SIG-M5 treated with dmso at 0.1 percent for 504 hours (cell line): ENCODE measurements around the gene KMT2C.
"Not testable (repeated sequence)": the region's sequence is repeated elsewhere in the genome, so short reads cannot be mapped to it uniquely, and the experiment has no call there.

ENCODE experiments used
- DNase-seq: peaks from one replicate; lab custom pipeline; 2025; ENCODE audit not compliant: unreplicated experiment; lab: John Stamatoyannopoulos, UW

KMT2C gene

GRCh38 chr7:152363798-152364197, 72.0 kb downstream of the KMT2C start:
- DNase-seq, result no peak

DNA sequence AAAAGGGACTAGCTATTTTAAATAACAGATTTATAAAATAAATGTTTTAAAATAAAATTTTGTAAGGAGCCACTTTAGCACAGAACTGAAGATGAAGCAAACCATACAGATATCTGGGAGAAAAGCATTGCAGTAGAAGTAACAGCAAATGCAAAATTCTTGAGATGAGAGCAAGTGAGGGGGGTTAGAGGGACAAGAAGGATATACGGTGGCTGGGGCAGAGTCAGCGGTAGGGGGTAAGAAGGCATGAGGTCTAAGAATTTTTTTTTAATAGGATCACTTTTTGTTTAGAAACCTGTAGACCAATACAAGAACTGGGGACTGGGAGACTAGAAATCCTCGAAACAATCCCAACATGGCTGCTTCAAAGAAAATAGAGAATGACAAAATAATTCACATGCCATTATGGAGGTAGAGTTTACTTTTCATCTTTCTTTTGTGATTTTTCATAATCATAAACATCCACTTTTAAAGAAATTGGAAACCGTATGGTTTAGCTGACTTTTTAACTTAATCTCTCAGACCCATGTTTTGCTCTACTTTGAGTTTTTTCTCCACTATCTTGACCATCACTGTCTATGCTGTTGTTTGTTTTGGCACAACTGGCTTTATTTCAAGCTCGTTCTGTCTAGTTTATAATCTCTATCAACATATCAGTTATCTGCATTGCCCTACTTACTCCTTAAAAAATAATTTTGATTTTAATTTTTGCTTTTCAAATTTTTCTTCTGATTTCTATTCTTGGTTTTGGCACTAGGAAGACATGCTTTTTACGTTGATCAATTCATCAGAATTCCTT, 73.5 kb downstream of the KMT2C start:
- no peak for DNase-seq

DNA sequence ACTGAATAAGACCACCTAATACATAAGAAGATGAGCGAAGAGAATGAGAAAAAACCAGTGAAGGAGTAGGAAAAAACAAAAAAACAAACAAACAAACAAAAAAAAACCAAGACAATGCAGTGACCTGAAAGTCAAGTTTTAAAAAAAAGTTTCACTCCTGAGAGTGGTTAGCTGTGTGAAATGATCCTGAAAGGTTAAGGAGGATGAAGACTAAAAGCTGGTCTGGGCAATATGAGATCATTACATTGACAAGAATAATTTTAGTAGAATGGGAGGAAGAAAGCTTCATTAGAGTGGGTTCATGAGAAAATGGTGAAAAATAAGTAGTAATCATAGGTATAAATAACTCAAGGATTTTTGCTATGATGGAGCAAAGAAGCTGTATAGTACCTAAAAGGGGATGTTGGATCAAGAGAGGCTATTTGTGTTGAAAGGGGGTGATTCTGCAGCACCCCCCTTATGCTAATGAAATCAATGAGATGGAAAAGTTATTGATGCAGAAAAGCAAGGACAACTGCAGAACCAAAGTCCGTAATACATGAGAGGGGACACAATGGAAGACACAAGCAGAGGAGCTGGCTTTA, 80.2 kb downstream of the KMT2C start:
- DNase-seq, result no peak

- DNase-seq, result no peak
Measured at GRCh38 chr7:152354061-152354460, 81.7 kb downstream of the KMT2C start.

- not testable (repeated sequence) for DNase-seq
Measured at GRCh38 chr7:152353281-152353680, 82.5 kb downstream of the KMT2C start.

- not testable (repeated sequence) for DNase-seq
Measured at GRCh38 chr7:152351747-152352146, 84.1 kb downstream of the KMT2C start.

DNA sequence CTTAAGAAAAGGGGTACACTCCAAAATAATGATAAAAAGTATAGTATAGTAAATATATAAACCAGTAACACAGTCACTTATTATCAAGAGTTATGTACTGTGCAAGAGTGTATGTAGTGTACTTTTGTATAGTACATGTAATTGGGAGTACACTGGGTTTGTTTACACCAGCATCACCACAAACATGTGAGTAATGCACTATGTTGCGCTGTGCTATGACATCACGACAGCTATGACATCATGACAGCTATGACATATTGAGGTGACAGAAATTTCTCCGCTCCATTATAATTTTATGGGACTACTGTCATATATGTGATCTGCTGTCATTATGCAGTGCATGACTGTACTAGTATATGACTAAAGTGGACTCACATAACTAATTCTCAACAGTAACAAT, 84.6 kb downstream of the KMT2C start:
- DNase-seq, result no peak

GRCh38 chr7:152347888-152348287, 87.9 kb downstream of the KMT2C start:
- no peak for DNase-seq

DNA sequence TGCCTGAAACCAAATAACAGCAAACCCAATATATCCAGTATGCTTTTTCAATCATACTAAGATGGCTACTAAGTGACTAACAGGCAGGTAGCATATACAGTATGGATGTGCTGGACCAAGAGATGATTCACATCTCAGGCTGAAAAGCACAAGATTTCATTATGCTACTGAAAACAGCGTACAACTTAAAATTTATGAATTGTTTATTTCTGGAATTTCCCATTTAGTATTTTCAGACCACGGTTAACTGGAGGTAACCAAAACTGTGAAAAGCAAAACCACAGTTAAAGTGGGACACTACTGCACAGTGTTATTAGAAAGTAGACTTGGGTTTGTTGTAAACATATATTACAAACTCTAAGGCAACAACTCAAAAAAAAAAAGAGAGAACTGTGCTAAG, 91.5 kb downstream of the KMT2C start:
- no peak for DNase-seq

DNA sequence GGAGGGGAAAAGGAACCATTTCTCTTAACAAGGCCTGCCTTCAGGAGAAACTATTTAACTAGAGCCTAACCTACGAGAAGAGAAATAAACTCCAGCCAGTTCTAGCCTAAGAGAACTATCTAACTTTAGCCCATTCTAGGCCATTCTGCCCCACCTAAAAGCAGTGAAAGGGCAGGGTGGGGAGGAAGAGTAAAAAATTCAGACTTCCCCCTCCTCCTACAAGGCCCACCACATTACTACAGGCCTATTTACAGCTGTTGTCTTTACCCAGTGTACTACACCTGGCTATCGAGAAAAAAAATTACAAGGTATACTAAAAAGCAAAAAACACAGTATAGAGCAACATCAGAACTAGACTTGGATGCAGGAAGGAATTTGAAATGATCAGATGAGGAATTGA, 93.0 kb downstream of the KMT2C start:
- no peak for DNase-seq

DNA sequence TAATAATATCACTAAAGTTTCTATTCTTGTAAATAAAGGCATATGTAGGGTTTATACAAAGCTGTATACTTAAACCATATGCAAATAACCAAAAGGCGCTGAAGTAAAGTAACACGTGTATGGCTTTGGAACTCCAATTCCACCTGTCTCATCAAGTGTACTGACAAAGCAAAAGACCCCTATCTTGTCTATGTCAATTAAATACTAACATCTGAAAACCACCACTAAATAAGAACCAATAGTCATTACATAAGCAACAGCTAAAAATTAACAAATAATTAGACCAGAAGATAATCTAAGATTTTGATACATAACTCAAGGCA, 93.9 kb downstream of the KMT2C start:
- DNase-seq, result no peak

GRCh38 chr7:152341039-152341913, 94.5 kb downstream of the KMT2C start:
- DNase-seq, result peak; percentile 38

DNA sequence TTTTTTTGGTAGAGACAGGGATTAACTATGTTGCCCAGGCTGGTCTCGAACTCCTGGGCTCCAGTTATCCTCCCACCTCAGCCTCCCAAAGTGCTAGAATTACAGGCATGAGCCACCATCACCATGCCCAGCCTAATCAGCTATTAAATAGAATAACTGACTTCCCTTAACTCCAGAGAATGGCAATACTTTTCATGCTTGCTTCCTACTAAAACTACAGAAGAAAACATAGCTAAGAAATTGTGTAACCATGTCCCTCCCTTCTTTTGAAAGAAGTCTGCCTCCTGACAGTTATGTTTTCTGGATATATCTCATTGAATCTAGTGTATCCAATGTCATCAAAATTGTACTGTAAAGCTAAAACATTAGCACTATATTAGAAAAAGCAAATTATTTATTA, 95.6 kb downstream of the KMT2C start:
- DNase-seq, result peak; percentile 12

- DNase-seq, result no peak
Measured at GRCh38 chr7:152338561-152338960, 97.2 kb downstream of the KMT2C start.

DNA sequence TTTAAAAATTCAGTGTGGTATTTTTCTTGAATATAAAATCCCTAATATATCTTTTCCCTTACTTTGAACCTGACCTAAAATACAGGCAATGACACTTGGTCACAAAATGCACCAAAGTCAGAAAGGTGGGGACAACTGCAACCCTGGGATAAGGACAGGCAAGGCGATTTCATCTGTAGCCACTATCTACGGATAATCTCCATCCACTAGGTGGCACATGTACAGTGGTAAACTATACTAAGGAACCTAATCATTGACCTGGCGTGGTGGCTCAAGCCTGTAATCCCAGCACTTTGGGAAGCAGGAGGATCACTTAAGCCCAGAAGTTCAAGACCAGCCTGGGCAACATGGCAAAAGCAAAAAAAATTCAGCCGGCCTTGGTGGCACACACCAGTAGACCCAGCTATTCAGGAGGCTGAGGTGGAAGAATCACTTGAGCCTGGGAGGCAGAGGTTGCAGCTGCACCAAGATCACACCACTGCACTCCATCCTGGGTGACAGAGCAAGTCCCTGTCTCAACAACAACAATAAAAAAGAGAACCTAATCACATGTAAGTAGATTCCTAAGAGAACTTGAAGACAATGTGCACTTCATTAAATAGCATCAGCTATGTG, 98.9 kb downstream of the KMT2C start:
- peak; percentile 34 for DNase-seq

DNA sequence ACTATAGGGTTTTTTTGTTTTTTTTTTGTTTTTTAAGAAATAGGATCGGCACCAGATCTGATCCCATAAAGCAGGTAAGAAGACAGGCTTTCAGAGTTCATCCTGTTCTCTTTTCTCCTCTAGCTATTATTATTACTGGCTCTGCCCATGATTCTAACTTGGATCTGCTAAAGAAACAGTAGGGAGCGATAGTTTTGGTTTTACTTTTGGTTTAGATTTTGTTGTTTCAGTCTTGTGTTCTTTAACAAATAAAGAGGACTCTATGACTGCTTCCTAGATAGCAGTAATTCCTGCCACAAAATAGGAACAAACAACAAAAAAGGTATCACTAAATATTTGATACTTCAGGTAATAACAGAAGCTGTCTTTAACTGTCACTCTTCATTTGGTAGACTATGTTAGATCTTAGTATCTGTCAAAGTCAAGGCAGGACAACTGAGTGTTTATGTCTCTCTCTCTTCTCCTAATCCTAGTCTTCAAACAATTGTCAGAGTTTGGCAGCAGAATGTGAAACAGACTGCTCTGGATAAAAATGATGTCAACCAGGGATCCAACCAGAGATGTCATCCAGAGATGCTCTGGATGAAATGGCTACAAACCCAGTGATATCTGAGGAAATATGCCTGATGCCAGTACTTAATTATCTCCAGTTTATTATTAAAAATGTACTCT, 99.8 kb downstream of the KMT2C start:
- no peak for DNase-seq

GRCh38 chr7:152333134-152333533, 102.7 kb downstream of the KMT2C start:
- no peak for DNase-seq

DNA sequence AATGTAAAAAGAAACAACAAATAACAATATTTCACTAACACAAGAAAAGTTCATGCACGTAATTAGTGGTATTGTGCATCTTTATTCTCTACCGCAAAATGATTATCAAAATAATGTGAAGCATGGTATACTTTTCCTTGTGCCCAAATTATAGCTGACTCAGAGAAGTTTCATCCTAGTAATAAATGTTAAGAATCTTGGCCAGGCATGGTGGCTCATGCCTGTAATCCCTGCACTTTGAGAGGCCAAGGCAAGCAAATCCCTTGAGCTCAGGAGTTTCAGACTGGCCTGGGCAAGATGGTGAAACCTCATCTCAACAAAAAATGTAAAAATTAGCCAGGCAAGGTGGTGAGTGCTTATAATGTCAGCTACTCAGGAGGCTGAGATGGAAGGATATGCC, 105.0 kb downstream of the KMT2C start:
- no peak for DNase-seq

DNA sequence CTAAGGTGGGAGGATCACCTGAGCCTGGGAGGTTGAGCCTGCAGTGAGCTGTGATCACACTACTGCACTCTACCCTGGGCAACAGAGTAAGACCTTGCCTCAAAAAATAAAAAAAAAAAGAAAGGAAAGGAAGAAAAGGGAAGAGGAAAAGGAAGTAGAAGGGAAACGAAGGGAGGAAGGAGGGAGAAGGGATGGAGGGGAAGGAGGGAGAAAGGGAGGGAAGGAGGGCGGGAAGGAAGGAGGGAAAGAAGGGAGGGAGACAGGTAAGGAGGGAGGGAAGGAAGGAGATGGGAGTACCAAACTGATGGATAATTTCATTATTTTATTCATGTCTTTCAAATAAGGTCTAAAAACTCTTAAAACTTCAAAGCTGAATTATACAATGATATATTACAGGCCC, 106.3 kb downstream of the KMT2C start:
- DNase-seq, result no peak

- no peak for DNase-seq
Measured at GRCh38 chr7:152328234-152328633, 107.6 kb downstream of the KMT2C start.

- DNase-seq, result no peak
Measured at GRCh38 chr7:152315845-152316244, 120.0 kb downstream of the KMT2C start.
